ENCODE data around the gene HPRT1.

DNA sequence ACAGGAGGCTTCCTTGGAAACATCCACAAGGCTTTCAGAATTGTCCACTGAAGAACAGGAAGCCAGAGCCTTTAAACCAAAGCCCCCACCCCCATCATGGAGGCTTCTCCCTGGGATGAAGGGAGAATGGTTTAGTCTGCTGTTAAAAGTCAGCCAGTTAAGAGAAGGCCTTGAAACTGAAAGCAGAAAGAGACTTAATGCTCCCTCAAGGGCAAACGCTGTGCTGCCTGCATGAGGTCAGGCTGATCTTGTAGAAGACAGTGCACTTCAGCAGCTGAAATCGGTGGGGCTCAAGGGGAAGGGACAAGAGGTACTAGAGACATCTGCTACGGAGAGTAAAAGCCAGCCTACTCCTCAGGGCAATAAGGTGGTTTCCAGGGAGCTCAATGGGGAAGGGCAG lies 69.0 kb downstream of the HPRT1 start:
- TF ChIP-seq, protein P1, sequence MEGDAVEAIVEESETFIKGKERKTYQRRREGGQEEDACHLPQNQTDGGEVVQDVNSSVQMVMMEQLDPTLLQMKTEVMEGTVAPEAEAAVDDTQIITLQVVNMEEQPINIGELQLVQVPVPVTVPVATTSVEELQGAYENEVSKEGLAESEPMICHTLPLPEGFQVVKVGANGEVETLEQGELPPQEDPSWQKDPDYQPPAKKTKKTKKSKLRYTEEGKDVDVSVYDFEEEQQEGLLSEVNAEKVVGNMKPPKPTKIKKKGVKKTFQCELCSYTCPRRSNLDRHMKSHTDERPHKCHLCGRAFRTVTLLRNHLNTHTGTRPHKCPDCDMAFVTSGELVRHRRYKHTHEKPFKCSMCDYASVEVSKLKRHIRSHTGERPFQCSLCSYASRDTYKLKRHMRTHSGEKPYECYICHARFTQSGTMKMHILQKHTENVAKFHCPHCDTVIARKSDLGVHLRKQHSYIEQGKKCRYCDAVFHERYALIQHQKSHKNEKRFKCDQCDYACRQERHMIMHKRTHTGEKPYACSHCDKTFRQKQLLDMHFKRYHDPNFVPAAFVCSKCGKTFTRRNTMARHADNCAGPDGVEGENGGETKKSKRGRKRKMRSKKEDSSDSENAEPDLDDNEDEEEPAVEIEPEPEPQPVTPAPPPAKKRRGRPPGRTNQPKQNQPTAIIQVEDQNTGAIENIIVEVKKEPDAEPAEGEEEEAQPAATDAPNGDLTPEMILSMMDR (IDR thresholded peaks at IDR 0.05): no peak
- TF ChIP-seq EP300 (IDR thresholded peaks at IDR 0.05): no peak

All from suprapubic skin (tissue), 3 donors.